ENCODE data around the gene TLL1.

Gene TLL1

GRCh38 chr4:166077782-166078181 lies 204.7 kb downstream of the TLL1 start:
- H3K4me3 ChIP-seq (ENCODE audit: low read depth, low read length): no peak overlapping the region
- no peak for TF ChIP-seq CTCF (IDR thresholded peaks at IDR 0.05; ENCODE audit: borderline replicate concordance, insufficient read depth, low read depth, low read length)

- no peak overlapping the region for H3K4me3 ChIP-seq (ENCODE audit: low read depth, low read length)
- no peak for TF ChIP-seq CTCF (IDR thresholded peaks at IDR 0.05; ENCODE audit: borderline replicate concordance, insufficient read depth, low read depth, low read length)
Observed at GRCh38 chr4:166078383-166078782, 205.3 kb downstream of the TLL1 start.

- TF ChIP-seq CTCF (IDR thresholded peaks at IDR 0.05; ENCODE audit: borderline replicate concordance, insufficient read depth, low read depth, low read length): no peak
- no peak overlapping the region for H3K4me3 ChIP-seq (ENCODE audit: low read depth, low read length)
Observed at GRCh38 chr4:166078955-166079354, 205.9 kb downstream of the TLL1 start.

- no peak for TF ChIP-seq CTCF (IDR thresholded peaks at IDR 0.05; ENCODE audit: borderline replicate concordance, insufficient read depth, low read depth, low read length)
- no peak overlapping the region for H3K4me3 ChIP-seq (ENCODE audit: low read depth, low read length)
Observed at GRCh38 chr4:166087569-166087968, 214.5 kb downstream of the TLL1 start.

- H3K4me3 ChIP-seq (ENCODE audit: low read depth, low read length): no peak overlapping the region
- TF ChIP-seq CTCF (IDR thresholded peaks at IDR 0.05; ENCODE audit: borderline replicate concordance, insufficient read depth, low read depth, low read length): no peak
Observed at GRCh38 chr4:166088576-166088975, 215.5 kb downstream of the TLL1 start.

- no peak overlapping the region for H3K4me3 ChIP-seq (ENCODE audit: low read depth, low read length)
- no peak for TF ChIP-seq CTCF (IDR thresholded peaks at IDR 0.05; ENCODE audit: borderline replicate concordance, insufficient read depth, low read depth, low read length)
Observed at GRCh38 chr4:166091146-166091545, 218.1 kb downstream of the TLL1 start.

- no peak overlapping the region for H3K4me3 ChIP-seq (ENCODE audit: low read depth, low read length)
- TF ChIP-seq CTCF (IDR thresholded peaks at IDR 0.05; ENCODE audit: borderline replicate concordance, insufficient read depth, low read depth, low read length): peak; percentile 41; the same call in 1 of the 2 replicates
Observed at GRCh38 chr4:166091912-166092510, 219.0 kb downstream of the TLL1 start.

Measured in GM12875 (cell line).